ENCODE data around the gene HSPD1. TPM values are rescaled to one million over a fixed set of nuclear protein-coding genes. Genes with fewer than 3 reads are reported as not detected.

Gene HSPD1
- total RNA-seq = 163 and 165 TPM in 2 replicates
- long read RNA-seq, transcript HSPD1-201 (12 exons, 2,299 nt) = minor isoform, 13 of 1,379 reads
- long read RNA-seq, transcript HSPD1-202 (12 exons, 2,455 nt) = major isoform, 591 of 1,379 reads
- long read RNA-seq, partial matches to known transcripts = 735 of 1,379 reads
- long read RNA-seq, other reads (novel, unspliced or antisense) = 37 of 1,379 reads

DNA sequence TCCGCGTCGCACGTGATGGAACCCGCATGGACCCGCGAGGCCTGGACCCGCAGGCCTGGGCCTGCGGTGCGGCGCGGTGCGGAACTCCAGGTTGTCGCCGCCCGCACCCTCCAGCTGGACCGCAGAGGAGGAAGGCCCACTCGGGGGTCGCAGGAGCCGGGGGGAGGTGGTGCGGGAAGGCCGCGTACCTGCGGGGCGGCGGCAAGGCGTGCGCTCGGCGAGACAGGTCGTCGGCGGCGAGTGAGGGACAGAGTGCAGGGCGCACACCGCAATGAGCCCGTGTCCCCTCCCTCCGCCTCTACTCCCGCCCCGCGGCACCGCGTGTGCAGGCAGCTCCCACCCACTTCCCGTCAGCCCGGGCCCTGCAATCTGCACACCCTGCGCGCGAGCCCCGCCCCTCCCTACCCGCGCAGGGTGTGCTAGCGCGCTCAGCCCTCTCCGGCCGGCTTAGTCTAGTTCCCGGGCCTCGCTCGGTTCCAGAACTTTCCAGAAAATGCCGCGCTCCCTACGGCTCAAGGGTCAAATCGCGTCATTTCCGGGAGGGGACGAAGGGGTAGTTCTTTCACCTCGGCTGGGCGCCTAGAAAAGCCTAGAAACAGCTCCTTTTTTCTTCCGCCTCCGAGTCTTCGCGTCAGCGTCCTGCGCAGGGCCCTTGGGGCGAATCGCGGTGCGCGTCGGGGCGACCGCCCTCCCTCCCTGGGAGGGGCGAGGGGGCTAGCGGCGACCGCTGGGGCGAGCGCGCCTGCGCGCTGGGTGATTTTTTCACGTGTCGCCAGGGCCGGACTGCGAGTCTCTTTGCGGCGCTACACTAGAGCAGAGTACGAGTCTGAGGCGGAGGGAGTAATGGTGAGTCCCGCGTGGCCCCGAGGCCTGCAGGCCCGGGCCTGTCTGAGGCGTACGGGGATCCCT lies at the start of gene HSPD1, which contains the start of gene HSPE1:
Gene HSPD1, minus strand, starts transcription at position 247 of the 909 bp plus-strand sequence. CDS start 992 bp downstream, outside the sequence.
Gene HSPE1, plus strand, starts transcription at position 786 of the 909 bp plus-strand sequence. Its CDS starts 58 bp downstream, at position 844.
- H3K4me1 Mint-ChIP-seq (ENCODE audit: unreplicated experiment) = peaks cover 49% of the 10 kb centered on the region
- H3K36me3 Mint-ChIP-seq (ENCODE audit: unreplicated experiment) = peaks cover 46% of the 10 kb centered on the region
- H3K4me3 Mint-ChIP-seq (ENCODE audit: unreplicated experiment) = peak within 1 kb of the TSS; percentile 91
- H3K9me3 Mint-ChIP-seq (ENCODE audit: unreplicated experiment) = no peaks in the 10 kb centered on the region
- H3K27me3 Mint-ChIP-seq (ENCODE audit: unreplicated experiment) = no peaks in the 10 kb centered on the region
- H3K27ac Mint-ChIP-seq (ENCODE audit: unreplicated experiment) = peak within 1 kb of the TSS; percentile 95
- DNase-seq (ENCODE audit: extremely low spot score, unreplicated experiment) = peak; percentile 99
- TF ChIP-seq, protein P1, sequence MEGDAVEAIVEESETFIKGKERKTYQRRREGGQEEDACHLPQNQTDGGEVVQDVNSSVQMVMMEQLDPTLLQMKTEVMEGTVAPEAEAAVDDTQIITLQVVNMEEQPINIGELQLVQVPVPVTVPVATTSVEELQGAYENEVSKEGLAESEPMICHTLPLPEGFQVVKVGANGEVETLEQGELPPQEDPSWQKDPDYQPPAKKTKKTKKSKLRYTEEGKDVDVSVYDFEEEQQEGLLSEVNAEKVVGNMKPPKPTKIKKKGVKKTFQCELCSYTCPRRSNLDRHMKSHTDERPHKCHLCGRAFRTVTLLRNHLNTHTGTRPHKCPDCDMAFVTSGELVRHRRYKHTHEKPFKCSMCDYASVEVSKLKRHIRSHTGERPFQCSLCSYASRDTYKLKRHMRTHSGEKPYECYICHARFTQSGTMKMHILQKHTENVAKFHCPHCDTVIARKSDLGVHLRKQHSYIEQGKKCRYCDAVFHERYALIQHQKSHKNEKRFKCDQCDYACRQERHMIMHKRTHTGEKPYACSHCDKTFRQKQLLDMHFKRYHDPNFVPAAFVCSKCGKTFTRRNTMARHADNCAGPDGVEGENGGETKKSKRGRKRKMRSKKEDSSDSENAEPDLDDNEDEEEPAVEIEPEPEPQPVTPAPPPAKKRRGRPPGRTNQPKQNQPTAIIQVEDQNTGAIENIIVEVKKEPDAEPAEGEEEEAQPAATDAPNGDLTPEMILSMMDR (IDR thresholded peaks at IDR 0.05) = no peak

DNA sequence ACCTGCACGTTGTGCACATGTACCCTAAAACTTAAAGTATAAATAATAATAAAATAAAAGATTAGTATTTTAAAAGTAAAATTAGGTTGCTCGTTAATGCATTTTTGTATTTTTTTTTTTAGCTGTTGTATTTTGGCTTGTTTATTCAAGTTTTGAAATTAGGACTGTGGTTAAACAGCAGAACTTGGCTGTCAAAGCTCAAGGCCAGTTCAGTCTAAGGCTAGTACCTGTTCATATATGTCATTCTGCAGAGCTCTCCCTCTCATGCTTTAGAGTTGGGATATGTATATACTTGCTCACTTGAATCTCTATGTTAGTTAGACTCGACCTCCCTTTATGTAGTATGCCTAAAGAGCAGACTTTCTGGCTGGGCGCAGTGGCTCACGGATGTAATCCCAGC lies 48.9 kb upstream of the HSPD1 start:
- Mint-ChIP-seq H3K9me3 (ENCODE audit: unreplicated experiment) (no peaks in the 10 kb centered on the region), H3K4me3 (ENCODE audit: unreplicated experiment) (no peak overlapping the region), H3K27ac (ENCODE audit: unreplicated experiment) (no peak overlapping the region), H3K27me3 (ENCODE audit: unreplicated experiment) (no peaks in the 10 kb centered on the region), H3K36me3 (ENCODE audit: unreplicated experiment) (peaks cover 35% of the 10 kb centered on the region), H3K4me1 (ENCODE audit: unreplicated experiment) (no peaks in the 10 kb centered on the region)
- TF ChIP-seq, protein P1 (IDR thresholded peaks at IDR 0.05) = no peak
- DNase-seq (ENCODE audit: extremely low spot score, unreplicated experiment) = no peak

DNA sequence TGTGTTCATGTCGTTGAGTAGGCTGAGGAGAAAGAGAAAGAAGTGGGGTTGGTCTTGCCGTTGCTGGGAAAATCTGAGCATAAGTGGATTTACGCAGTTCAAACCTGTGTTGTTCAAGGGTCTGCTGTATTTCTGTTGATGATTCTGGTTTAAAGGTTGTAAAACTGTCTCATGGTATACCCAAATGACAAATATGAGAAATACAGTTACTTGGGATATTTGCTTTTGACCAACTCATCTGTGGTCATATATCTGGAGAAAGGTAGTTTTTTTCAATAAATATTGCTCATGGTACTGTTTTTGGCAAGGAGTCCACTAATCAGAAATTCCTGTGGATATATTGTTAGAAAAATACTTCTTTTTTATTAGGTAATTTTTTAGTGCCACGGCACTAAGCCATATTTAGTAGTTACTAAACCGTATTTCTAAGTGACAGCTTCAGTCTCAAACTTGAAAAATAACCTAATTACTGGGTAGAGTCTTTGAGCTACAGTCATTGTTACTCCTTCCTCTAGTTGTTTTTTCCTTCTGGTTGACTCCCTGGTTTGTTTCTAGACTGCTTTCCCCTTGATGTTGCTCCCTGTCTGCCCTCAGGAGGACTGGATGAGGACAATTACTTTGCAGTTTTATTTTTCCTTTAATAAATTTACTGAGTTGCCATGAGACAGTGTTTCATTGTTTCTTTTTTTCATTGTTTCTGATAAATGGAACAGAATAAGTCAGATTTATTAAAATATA lies 47.7 kb upstream of the HSPD1 start:
- TF ChIP-seq, protein P1 (IDR thresholded peaks at IDR 0.05) = no peak
- peak overlapping the region; percentile 40 for H3K27ac Mint-ChIP-seq (ENCODE audit: unreplicated experiment)
- H3K36me3 Mint-ChIP-seq (ENCODE audit: unreplicated experiment) = peaks cover 34% of the 10 kb centered on the region

DNA sequence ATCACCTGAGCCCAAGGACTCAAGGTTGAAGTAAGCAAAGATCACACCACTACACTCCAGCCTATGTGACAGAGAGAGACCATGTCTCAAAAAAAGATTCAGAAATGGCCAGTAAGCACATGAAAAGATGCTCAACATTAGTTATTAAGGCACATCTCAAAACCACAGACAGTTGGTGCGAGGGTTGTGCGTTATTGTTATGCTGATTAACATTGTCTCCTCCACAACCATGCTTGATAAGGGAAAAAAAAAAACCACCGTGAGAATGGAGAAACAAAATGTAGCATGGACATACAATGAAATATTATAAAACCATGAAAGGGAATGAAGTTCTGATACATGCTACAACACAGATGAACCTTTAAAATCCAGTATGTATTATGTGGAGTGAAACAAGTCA lies 43.6 kb upstream of the HSPD1 start:
- Mint-ChIP-seq H3K27ac (ENCODE audit: unreplicated experiment) (no peak overlapping the region), H3K4me3 (ENCODE audit: unreplicated experiment) (no peak overlapping the region), H3K27me3 (ENCODE audit: unreplicated experiment) (no peaks in the 10 kb centered on the region), H3K4me1 (ENCODE audit: unreplicated experiment) (no peaks in the 10 kb centered on the region), H3K9me3 (ENCODE audit: unreplicated experiment) (no peaks in the 10 kb centered on the region), H3K36me3 (ENCODE audit: unreplicated experiment) (peaks cover 42% of the 10 kb centered on the region)
- TF ChIP-seq, protein P1 (IDR thresholded peaks at IDR 0.05) = no peak
- no peak for DNase-seq (ENCODE audit: extremely low spot score, unreplicated experiment)

More for the DNA sequence above, 47.7 kb upstream of the HSPD1 start:
- Mint-ChIP-seq H3K4me3 (ENCODE audit: unreplicated experiment) (no peak overlapping the region), H3K27me3 (ENCODE audit: unreplicated experiment) (no peaks in the 10 kb centered on the region), H3K4me1 (ENCODE audit: unreplicated experiment) (no peaks in the 10 kb centered on the region), H3K9me3 (ENCODE audit: unreplicated experiment) (no peaks in the 10 kb centered on the region)
- DNase-seq (ENCODE audit: extremely low spot score, unreplicated experiment) = no peak

Data from osteocyte (in vitro differentiated cells).